Activated T-cell treated with anti-CD3 and anti-CD28 coated beads, Interleukin-2, amount 50 U/mL, for 24 hours (primary cell): ENCODE results near the gene ACTN2.
A peak's percentile ranks its signal among the peaks of the same experiment; 100 is the strongest.

Source experiments
- DNase-seq: peaks from one replicate; pipeline ENCODE4 v3.0.0-alpha.2; 2020
- H3K27ac Mint-ChIP-seq: 2 replicates; pipeline ENCODE4 v1.8.0; 2020; ENCODE audit warnings: mild to moderate bottlenecking, mixed read lengths
- H3K27me3 Mint-ChIP-seq: 2 replicates; pipeline ENCODE4 v1.8.0; 2020; ENCODE audit warnings: mixed read lengths
- H3K36me3 Mint-ChIP-seq: 2 replicates; pipeline ENCODE4 v1.8.0; 2020; ENCODE audit warnings: low read depth, mixed read lengths
- H3K4me1 Mint-ChIP-seq: 2 replicates; pipeline ENCODE4 v1.8.0; 2020; ENCODE audit warnings: low read depth, mixed read lengths
- H3K4me3 Mint-ChIP-seq: 2 replicates; pipeline ENCODE4 v1.8.0; 2020; ENCODE audit warnings: mild to moderate bottlenecking, moderate library complexity, mixed read lengths
- H3K9me3 Mint-ChIP-seq: 2 replicates; pipeline ENCODE4 v1.8.0; 2020; ENCODE audit warnings: mixed read lengths

The ACTN2 gene

GRCh38 chr1:236795757-236796667 lies 109.7 kb downstream of the ACTN2 start:
- DNase-seq = no peak
- H3K4me3 Mint-ChIP-seq = peak overlapping the region; percentile 88
- no peaks in the 10 kb centered on the region for H3K9me3 Mint-ChIP-seq
- peaks cover 35% of the 10 kb centered on the region for H3K36me3 Mint-ChIP-seq
- H3K4me1 Mint-ChIP-seq = peaks cover 45% of the 10 kb centered on the region
- no peaks in the 10 kb centered on the region for H3K27me3 Mint-ChIP-seq
- H3K27ac Mint-ChIP-seq = peak overlapping the region; percentile 99

- peaks cover 70% of the 10 kb centered on the region for H3K4me1 Mint-ChIP-seq
- H3K4me3 Mint-ChIP-seq = no peak overlapping the region
- no peak for DNase-seq
- H3K27me3 Mint-ChIP-seq = no peaks in the 10 kb centered on the region
- H3K9me3 Mint-ChIP-seq = no peaks in the 10 kb centered on the region
- no peak overlapping the region for H3K27ac Mint-ChIP-seq
- H3K36me3 Mint-ChIP-seq = peaks cover 58% of the 10 kb centered on the region
These were observed 112.7 kb downstream of the ACTN2 start for GRCh38 chr1:236799001-236799400.

DNA sequence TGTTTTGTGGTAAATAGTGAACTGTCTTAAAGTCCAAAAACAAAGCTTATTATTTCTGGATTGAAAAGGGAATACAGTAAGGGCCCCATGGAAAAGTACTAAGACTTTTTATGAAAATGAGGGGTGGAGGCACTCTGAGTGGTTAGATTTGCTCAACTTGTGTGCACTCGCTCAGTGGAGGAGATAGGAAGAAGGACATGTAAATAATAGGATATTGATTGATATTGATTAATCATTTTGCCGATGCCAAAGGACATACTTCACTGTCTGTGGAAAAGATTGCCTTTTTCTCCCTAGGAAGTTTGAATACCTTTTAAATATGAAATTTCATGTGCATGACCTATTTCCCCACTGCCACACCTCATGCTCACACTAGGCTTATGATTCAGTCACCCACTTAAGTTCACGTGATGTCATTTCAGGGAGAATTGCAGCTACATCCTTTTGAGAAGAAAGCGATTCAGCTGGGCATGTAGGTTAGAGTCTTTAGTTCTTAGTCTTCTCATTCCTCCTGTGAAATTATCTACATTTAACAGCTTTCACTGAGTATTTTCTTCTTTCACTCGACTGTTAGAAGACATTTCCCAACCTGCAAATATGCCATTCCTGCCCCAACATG lies 113.8 kb downstream of the ACTN2 start:
- peaks cover 66% of the 10 kb centered on the region for H3K4me1 Mint-ChIP-seq
- H3K27me3 Mint-ChIP-seq = no peaks in the 10 kb centered on the region
- H3K27ac Mint-ChIP-seq = peak overlapping the region; percentile 83
- no peak overlapping the region for H3K4me3 Mint-ChIP-seq
- H3K36me3 Mint-ChIP-seq = peaks cover 66% of the 10 kb centered on the region
- no peaks in the 10 kb centered on the region for H3K9me3 Mint-ChIP-seq
- DNase-seq = no peak

GRCh38 chr1:236800623-236801022 lies 114.3 kb downstream of the ACTN2 start:
- no peak for DNase-seq
- Mint-ChIP-seq H3K4me1 (peaks cover 68% of the 10 kb centered on the region), H3K27me3 (no peaks in the 10 kb centered on the region), H3K4me3 (no peak overlapping the region), H3K36me3 (peaks cover 66% of the 10 kb centered on the region), H3K27ac (peak overlapping the region; percentile 83), H3K9me3 (no peaks in the 10 kb centered on the region)

DNA sequence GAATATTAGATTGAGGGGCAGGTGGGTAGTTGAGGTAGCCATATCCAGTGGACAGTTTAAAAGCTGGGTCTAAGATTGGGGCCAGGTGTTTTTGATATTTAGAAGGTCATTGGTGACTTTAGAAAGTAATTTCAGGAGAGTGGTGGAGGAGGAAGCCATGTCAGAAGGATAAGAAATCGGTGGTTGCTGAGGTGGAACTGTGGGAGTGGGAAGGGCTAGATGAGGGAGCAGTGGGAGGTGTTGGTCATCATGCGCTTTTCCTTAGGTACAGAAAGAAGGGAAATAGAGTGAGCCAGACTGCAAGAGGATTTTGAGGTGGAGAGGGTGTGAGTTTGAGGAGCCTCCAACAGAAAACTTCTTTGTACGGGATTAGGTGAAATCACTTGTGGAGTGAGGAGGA lies 116.0 kb downstream of the ACTN2 start:
- Mint-ChIP-seq H3K27me3 (no peaks in the 10 kb centered on the region), H3K4me3 (no peak overlapping the region), H3K36me3 (peaks cover 74% of the 10 kb centered on the region), H3K9me3 (no peaks in the 10 kb centered on the region), H3K27ac (peak overlapping the region; percentile 9), H3K4me1 (peaks cover 68% of the 10 kb centered on the region)
- DNase-seq = no peak

DNA sequence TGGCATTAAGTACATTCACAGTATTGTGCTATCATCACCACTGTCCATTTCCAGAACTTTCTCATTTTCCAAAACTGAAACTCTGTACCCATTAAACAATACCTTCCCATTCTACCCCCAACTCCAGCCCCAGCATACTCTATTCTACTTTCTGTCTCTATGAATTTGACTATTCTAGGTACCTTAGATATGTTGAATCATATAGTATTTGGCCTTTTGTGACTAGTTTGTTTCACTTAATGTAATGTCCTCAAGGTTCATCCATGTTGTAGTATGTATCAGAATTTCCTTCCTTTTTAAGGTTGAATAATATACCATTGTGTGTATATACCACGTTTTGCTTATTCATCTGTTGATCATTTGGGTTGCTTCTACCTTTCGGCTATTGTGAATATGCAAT lies 120.3 kb downstream of the ACTN2 start:
- no peak for DNase-seq
- H3K27ac Mint-ChIP-seq = peak overlapping the region; percentile 13
- no peaks in the 10 kb centered on the region for H3K27me3 Mint-ChIP-seq
- H3K4me1 Mint-ChIP-seq = peaks cover 51% of the 10 kb centered on the region
- H3K4me3 Mint-ChIP-seq = no peak overlapping the region
- peaks cover 92% of the 10 kb centered on the region for H3K36me3 Mint-ChIP-seq
- H3K9me3 Mint-ChIP-seq = no peaks in the 10 kb centered on the region

DNA sequence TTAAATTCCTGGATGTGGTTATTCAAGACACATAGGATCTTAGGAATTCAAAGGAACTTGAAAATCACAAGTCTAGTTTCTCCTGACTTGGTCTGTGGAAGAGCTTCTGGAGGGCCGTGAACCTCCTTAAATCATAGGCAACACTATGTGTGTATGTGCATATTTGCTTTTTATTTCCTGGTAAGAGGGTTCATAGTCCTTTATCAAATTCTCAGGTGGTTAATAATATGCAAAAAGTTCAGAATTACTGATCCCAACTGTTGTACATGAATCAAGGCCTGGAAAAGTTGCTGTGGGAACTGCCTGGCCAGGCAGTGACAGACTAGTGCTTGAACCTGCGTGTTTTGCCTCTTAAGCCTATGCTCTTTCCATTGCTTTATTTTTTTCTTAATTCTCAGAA lies 121.7 kb downstream of the ACTN2 start:
- Mint-ChIP-seq H3K27ac (no peak overlapping the region), H3K9me3 (no peaks in the 10 kb centered on the region)

DNA sequence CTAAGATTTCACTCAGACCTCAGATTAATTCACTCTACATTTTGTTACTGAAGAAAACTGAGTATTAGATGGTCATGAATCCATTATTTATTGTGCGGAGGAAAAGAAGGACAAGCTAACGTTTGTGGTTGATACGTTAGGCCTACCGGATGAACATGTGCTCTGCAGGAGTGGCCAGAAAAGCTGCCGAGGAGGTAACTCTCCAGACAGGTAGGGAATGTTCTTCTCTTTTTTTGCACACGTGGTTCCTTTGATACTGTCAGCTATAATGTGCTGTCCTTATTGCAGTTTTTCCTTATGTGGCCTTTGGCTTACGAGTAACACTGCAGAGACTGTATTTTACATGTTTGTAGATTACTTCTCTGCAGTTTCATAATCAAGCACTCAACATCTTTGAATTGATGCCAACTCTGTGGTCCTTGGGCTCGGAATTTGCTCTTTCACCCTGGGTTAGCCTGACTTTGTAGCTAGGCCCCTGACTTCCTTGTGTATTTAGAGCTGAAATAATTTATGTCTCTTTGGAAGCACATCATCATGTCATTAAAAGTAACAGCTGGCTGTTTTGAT lies 122.3 kb downstream of the ACTN2 start:
- peaks cover 95% of the 10 kb centered on the region for H3K36me3 Mint-ChIP-seq
- no peaks in the 10 kb centered on the region for H3K9me3 Mint-ChIP-seq
- no peak overlapping the region for H3K4me3 Mint-ChIP-seq
- H3K27ac Mint-ChIP-seq = no peak overlapping the region
- peaks cover 31% of the 10 kb centered on the region for H3K4me1 Mint-ChIP-seq
- DNase-seq = no peak
- no peaks in the 10 kb centered on the region for H3K27me3 Mint-ChIP-seq

More for the DNA sequence above, 121.7 kb downstream of the ACTN2 start:
- Mint-ChIP-seq H3K27me3 (no peaks in the 10 kb centered on the region), H3K4me1 (peaks cover 37% of the 10 kb centered on the region), H3K4me3 (no peak overlapping the region), H3K36me3 (peaks cover 94% of the 10 kb centered on the region)
- DNase-seq = no peak

DNA sequence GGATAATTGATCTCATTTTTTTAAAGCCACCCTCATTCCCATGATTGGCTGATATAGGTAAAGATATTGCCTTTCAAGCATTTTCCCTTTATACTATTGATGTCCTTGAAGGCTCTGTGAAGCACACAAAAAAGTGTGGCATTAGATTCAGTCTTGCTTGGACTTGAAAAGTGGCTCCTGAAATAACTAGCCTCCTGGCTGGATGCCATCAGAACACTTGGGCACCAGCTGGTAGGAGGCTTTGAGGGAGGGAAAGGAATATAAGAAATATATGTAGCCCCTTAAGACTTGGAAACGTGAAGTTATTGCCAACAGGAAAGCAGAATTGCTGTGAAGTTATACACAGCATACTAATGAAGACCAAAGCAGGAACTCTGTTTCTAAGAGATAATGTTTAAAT lies 122.8 kb downstream of the ACTN2 start:
- DNase-seq = no peak
- peak overlapping the region; percentile 10 for H3K27ac Mint-ChIP-seq
- H3K9me3 Mint-ChIP-seq = no peaks in the 10 kb centered on the region
- H3K36me3 Mint-ChIP-seq = peaks cover 95% of the 10 kb centered on the region
- peaks cover 31% of the 10 kb centered on the region for H3K4me1 Mint-ChIP-seq
- no peaks in the 10 kb centered on the region for H3K27me3 Mint-ChIP-seq
- H3K4me3 Mint-ChIP-seq = no peak overlapping the region

DNA sequence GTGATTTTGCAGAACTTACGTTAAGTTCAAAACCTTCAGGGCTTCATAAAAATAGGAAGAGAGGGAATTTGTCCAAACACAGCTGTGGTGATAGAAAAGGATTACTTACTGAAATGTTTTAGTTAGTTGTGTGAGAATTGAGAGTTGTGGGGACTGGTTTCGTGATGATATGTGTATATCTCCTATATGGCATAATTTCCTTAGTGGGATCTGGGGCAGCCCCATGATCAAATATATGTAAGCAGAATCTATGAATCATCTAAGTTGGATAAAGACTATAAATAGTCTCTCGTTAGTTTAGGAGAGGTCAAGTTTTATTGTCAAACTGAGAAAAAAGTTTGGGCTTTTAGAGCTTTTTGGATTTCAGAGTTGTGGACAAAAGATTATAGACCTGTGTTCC lies 123.7 kb downstream of the ACTN2 start:
- Mint-ChIP-seq H3K4me3 (no peak overlapping the region), H3K27me3 (no peaks in the 10 kb centered on the region), H3K9me3 (no peaks in the 10 kb centered on the region), H3K4me1 (peaks cover 29% of the 10 kb centered on the region), H3K27ac (peak overlapping the region; percentile 4), H3K36me3 (peaks cover 98% of the 10 kb centered on the region)
- DNase-seq = no peak

DNA sequence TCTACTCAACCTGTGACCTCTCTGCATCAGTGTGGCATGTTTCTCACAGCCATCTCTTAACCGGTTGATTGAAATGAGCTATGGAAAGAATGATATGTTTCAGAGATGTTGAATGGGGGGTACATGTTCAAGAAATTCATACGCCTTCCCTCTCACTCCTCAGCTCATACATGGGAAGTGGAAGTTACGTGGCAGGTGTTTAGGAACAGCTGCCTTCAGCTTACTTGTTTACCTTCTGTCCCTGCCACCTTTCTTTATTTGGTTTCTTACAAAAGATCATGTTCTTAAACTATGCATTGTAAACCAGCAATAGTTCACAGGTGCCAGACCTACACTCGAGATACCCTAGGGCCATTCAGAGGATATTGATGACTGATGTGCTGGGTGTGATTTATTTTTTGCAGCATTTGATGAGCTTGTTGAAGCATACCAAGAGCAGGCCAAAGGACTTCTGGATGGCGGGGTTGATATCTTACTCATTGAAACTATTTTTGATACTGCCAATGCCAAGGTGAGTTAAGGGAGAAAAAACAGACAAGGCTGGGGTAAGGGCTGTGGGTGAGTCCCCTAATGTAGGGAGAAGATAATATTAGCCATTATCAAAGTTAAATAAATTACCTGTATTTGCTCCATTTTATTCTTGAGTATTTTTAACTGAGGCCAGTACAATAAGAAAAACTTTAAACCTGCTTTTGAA lies 126.2 kb downstream of the ACTN2 start:
- no peaks in the 10 kb centered on the region for H3K27me3 Mint-ChIP-seq
- H3K36me3 Mint-ChIP-seq = peaks cover 99% of the 10 kb centered on the region
- no peak for DNase-seq
- H3K4me3 Mint-ChIP-seq = no peak overlapping the region
- no peaks in the 10 kb centered on the region for H3K9me3 Mint-ChIP-seq
- no peak overlapping the region for H3K27ac Mint-ChIP-seq
- peaks cover 22% of the 10 kb centered on the region for H3K4me1 Mint-ChIP-seq
